SH-SY5Y (cell line): ENCODE data around the gene SLC24A3.

Experiments
- GATA2 ChIP-seq: IDR thresholded peaks from 2 replicates; pipeline ENCODE4 v1.6.1; 2011; ENCODE audit warnings: mild to moderate bottlenecking, low read depth, low read length
- GATA3 ChIP-seq: IDR thresholded peaks from 2 replicates; pipeline ENCODE4 v1.6.1; 2011; ENCODE audit warnings: low read depth, mild to moderate bottlenecking, low read length, moderate library complexity

Gene SLC24A3

DNA sequence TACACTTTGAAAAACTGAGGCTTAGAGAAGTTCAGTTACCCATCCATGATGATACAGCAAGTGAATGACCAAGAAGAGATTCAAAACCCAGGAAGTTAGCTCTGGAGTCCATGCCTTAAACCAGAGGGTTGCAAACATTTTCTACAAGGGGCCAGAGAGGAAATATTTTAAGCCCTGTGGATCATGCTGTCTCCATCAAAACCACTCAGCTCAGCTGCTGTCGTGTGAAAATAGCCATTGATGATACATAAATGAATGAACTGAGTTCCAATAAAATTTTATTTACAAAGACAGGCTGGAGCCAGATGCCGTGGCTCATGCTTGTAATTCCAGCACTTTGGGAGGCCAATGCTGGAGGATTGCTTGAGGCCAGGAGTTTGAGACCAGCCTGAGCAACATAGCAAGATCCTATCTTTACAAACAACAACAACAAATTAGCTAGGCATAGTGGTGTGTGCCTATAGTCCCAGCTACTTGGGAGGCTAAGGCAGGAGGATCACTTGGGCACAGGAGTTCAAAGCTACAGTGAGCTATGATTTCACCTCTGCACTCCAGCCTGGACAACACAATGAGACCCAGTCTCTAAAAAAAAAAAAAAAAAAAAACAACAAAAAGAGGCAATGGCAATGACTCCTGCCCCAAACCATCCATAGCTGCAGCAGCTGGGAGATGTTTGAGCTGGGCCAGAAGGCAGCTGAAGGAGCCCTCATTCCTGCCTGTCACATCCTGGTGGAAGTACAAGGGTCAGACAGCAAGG, 501.6 kb downstream of the SLC24A3 start:
- TF ChIP-seq GATA2 (no peak), GATA3 (no peak)

DNA sequence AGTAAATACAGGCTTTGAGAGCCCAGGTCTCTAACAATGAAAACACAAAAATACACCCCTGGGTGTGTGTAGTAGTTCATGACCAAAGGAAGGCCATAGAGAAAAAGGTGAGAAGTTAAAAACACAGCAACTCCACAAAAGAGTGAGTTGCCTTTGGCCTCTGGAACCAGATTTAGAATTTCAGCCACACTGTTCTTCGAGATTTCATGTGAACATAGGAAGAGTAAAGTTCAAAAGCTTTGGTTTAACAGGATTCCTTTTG, 502.1 kb downstream of the SLC24A3 start:
- TF ChIP-seq GATA3 (no peak), GATA2 (no peak)

DNA sequence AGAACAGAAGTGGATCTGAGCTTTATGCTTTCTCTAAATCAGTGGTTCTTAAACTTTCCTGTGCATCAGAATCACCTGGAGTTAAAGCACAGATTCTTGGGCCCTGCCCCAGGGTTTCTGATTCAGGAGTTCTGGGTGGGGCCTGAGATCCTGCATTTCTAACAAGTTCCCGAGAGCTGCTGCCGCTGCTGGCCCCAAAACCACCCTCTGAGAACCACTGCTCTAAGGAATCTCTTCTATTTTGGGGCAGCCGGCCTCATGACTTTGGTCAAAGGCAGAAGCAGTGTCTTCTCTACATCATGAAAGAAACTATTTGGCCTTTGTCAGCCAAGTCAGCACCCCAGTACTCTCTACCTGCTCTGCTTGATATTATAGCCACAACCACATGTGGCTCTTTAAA, 503.5 kb downstream of the SLC24A3 start:
- TF ChIP-seq GATA2, result no peak
- TF ChIP-seq GATA3, result no peak

DNA sequence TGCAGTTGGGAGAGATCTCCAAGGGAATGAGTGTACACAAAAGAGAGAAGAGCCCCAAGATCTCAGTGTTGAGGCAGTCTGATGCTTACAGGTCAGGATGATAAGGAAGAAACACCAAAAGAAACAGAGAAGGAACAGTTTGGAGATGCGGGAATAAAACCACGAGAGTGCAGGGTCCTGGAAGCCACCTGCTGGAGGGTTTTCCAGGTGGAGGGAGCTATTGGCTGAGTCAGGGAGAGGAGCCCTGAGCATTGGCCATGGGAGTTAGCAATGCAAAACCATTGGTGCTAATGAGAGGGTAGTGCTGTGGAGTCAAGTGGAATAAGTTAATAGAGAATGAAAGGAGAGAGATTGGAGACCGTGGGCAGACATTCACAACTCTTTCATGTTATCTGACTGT, 506.4 kb downstream of the SLC24A3 start:
- TF ChIP-seq GATA2, result no peak
- no peak for TF ChIP-seq GATA3

DNA sequence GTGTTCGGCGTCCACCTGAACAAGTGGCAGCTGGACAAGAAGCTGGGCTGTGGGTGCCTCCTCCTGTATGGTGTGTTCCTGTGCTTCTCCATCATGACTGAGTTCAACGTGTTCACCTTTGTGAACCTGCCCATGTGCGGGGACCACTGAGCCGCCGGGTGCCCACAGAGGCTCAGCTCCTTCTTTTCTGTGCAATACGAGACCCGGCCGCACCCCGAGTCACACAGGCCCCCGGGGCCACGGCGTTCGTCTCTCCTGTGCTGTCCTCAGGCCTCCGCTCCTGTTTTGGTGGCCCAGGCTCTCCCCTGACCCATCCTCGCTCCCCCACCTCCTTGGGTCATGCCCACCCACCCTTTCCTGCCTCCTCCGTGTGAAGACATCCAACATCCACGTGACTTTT, 508.5 kb downstream of the SLC24A3 start:
- TF ChIP-seq GATA3 (no peak), GATA2 (no peak)

DNA sequence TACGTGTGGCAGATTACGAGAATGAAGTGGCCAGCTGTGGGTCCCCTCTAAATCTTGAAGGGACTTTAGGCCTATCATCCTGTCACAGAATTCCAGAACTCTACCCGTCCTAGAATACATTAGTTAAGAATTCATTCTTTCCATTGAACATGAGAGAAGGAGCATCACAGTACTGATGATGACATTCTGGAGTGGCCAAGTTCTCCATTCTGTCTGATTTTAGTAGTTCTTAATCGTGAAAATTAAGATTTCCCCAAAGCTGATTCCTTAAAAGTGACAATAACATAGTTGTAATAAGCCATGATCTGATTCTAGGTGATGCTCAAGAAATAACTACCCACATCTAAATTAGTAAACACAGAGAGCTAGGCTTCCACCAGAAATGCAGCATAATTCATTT, 510.6 kb downstream of the SLC24A3 start:
- no peak for TF ChIP-seq GATA3
- no peak for TF ChIP-seq GATA2

DNA sequence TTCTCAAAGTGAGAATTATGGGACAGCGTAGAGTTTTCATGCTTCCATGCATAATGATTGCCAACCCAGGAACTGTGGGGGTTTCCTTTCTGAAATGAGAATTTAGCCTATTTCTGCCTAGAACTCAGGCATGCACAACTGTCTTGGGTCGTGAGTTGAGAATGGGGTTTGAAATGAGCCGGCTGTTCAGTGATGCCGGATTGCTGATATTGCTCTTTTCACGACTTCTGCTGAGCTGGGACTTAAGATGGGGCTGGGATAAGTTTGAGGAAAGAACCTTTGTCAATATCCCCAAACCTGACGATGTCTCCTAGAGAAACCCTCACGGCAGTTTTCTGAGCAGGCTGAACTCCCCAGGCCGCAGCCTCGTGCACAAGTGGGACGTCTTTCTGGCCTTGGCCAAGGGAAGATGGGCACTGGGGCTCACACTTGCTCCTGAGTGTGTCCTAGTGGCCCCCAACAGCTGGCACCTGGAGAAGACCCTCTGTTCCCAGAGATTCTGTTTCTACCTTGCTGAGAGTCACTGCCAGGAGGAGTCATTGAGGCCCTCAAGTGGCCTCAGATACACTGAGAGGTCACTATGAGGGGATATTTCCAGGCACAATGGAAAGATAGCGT, 511.5 kb downstream of the SLC24A3 start:
- TF ChIP-seq GATA3, result no peak

DNA sequence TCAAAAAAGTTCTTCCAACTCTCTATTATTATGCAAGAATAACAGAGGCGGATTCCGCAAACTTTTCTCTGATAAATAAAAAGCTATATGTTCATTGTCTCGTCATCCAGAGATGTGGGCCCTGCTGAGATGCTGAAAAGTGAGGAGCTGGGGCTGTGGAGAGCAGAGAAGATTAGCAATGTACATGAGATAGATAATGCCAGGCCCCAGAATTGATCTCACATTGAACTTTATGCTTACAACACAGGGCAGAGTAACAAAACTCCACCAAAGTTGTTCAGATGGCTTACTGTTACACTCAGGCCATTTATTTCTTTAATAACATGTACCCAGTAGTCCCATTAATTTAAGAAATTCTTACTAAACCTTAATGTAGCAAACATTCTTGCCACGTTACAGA, 512.9 kb downstream of the SLC24A3 start:
- no peak for TF ChIP-seq GATA3
- TF ChIP-seq GATA2, result no peak

DNA sequence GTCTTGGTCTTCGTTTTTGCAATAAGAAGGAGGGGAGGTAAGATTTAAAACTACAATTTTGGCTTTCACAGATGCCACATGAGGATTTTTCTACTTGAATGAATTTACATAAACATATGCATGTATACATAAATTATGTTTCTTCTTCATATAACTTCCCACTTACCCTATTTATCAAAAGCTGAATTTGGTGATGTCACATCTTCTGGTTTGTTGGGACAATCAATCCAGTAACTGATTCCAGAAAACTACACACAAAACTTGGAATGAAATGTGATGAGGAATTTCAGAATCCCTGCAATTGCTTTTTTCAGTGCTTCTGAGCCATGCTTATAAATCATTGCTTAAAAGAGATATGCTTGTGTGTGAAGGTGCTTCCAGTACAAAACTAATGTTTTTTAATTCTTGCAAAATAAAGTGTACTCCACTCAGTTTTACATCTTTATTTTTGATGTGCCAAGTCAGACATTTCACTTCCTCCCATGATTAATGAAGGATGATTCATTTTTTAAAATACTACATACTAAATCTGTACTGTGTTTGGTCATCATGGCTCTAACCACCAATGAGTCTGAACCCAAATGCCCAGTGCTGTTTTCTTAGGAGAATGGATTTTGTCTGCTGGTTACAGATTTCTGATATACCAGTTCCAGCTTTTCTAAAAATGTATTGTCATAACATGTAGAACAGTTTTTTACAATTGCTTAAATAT, 513.5 kb downstream of the SLC24A3 start:
- TF ChIP-seq GATA2 (no peak), GATA3 (no peak)

DNA sequence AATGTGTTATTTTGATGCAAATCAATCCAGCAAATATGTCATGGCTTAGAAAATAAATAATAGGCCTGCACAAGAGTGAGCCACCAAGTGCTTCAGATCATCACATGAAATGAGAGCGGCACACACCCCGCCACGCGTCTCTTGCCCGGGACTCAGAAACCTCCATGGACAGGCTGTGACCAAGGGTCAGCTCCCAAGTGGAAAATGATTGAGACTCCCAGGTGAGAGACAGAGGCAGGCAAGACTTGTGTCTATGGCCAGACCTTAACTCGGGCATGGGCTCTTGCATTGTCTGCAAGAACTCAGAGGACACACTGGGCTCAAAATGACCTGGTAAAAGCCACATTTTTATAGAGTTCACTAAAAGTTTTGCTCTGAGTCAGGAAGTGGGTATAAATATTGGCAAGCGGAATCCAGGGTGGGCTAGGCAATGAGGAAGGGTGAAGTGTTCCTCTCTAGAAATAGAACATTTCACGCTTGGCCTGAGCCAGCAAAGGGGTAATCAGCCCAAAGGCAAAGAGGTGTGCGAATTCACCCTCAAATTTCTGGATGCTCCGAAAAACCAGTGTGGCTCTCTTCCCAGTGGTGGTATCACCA, 514.9 kb downstream of the SLC24A3 start:
- TF ChIP-seq GATA2 (no peak), GATA3 (no peak)

DNA sequence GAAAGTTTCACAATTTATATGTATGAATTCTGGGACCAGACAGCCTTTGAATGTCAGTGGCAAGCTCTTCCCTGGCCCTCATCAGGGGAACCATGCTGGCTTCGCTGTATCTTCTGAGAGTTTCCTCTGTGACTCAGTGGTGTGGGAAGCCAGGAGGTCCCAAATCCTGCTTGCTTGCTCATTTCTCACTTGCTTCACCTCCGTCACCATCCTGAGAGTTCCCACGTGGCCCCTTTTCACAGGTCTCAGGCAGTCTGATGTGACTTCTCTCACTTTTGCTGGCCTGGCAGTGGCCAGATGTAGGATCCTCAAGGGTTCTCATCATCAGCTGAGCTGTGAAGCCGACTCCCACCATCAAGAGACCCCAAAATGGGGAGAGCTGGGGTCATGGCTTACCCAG, 517.2 kb downstream of the SLC24A3 start:
- no peak for TF ChIP-seq GATA2
- TF ChIP-seq GATA3, result no peak

DNA sequence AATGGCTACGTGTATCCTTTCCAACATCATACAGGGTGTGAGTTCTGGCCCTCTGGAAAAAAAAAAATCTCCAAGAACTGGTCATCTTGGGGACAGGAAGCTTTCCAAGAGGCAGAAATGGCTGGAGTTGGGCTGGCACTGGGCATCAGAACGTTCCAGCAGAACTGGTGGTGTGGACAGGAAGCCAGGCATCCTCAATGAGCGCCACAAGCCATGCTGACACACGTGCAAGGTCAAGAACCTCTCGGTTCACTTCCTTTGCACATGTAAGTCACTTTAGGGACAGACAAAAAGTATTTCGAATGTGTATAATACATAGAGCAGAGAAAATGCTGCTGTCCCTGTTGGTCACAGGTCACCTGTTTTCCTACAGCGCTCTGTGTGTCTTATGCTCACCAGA, 518.3 kb downstream of the SLC24A3 start:
- TF ChIP-seq GATA2 (no peak), GATA3 (no peak)

DNA sequence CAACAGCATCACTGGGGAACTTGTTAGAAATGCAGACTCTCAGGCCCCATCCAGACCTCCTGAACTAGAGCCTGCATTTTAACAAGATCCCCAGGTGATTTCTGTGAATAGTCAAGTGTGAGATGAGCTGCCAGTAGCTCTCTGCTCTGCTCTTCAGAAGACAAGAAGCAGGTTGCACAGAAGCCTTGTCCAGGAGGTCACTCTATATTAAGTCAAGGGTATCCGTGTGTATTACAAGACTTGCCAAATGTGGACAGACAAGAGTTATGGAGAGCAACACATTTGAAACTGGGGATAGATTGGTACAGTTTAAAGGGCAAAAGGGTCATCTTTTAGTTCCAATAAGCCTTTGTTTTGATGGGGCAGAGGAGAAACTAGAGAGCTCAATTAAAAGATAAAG, 522.4 kb downstream of the SLC24A3 start:
- no peak for TF ChIP-seq GATA2
- no peak for TF ChIP-seq GATA3

DNA sequence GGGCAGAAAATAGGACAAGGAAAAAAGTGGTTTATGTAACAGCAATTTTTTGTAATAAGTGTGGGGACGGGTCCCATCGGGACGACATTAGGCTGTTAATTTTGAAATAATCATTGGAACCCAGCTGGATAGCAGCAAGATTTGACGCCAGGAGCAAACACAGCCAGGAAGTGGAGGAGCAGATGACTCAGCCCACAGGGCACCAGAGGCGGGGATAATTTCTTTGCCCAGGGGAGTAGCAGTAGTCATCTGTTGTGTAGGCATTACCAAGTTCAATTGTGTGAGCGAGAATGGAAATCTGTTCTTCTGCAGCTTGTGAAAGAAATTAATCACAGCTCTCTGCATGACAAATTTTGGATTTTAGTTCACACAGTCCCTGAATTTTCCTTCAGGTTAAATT, 523.0 kb downstream of the SLC24A3 start:
- TF ChIP-seq GATA2 (no peak), GATA3 (no peak)

DNA sequence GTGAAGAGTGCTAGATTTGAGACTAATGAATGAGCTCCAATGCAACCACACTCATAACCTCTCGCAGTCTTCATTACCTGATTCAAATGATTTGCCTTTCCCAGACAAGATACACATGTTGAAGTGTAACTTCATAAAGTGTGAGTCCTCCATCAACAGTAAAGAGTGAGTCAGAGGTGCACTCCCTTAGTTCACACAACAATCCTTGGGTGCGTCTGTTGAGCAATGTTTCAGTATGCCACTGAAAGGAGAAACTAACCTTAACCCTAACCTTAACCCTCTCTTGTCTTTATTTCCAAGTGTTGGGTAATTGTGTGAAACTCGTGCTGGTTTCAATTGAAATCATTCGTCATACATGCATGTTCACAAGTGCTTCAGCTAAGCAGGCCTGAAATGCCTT, 524.6 kb downstream of the SLC24A3 start:
- TF ChIP-seq GATA2 (no peak), GATA3 (no peak)

DNA sequence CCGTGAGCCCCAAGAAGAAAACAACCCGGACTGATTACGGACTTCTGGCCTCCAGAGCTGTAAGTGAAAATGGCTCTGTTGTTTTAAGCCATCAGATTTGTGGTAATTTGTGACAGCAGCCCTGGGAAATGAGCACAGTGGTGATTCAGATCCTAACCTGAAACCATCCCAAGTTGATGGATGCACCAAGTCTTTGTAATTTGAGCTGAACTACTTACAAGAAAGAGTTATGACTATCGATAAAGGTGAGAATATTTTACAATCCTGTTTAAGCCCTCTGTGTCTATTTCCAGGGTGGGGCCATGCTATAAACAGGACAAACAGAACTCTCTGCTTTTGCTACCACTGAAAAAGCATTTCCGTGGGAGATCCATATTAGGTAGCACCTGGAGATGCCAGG, 526.5 kb downstream of the SLC24A3 start:
- TF ChIP-seq GATA2 (no peak), GATA3 (no peak)
